Smooth muscle cell (in vitro differentiated cells): ENCODE data around the gene LIPE. TPM values are rescaled to one million over a fixed set of nuclear protein-coding genes. Genes with fewer than 3 reads are reported as not detected.

Source experiments
- DNase-seq: peaks from one replicate; lab custom pipeline; 2025; ENCODE audit not compliant: unreplicated experiment; lab: John Stamatoyannopoulos, UW
- H2AFZ ChIP-seq: fragments of 200-600 bp; sonication (generic); 2 replicates; pipeline ENCODE4 v1.6.0; 2016; ENCODE audit warnings: antibody characterized with exemption, low read depth, mild to moderate bottlenecking
- H3F3A ChIP-seq: fragments of 200-600 bp; sonication (generic); 2 replicates; pipeline ENCODE4 v1.6.0; 2017; ENCODE audit warnings: antibody characterized with exemption, low read depth
- H3K27ac ChIP-seq: fragments of 200-600 bp; sonication (generic); 2 replicates; pipeline ENCODE4 v1.5.1; 2016; ENCODE audit warnings: low read depth, mild to moderate bottlenecking
- H3K27me3 ChIP-seq: fragments of 200-600 bp; sonication (generic); 2 replicates; pipeline ENCODE4 v1.6.1; 2016; ENCODE audit warnings: low read depth, mild to moderate bottlenecking
- H3K36me3 ChIP-seq: fragments of 200-600 bp; sonication (generic); 2 replicates; pipeline ENCODE4 v1.5.1; 2016; ENCODE audit warnings: low read depth
- H3K4me1 ChIP-seq: fragments of 200-600 bp; sonication (generic); 2 replicates; pipeline ENCODE4 v1.5.1; 2016; ENCODE audit warnings: low read depth
- H3K4me2 ChIP-seq: fragments of 200-600 bp; sonication (generic); 2 replicates; pipeline ENCODE4 v1.6.0; 2016; ENCODE audit warnings: mild to moderate bottlenecking
- H3K4me3 ChIP-seq: fragments of 200-600 bp; sonication (generic); 2 replicates; pipeline ENCODE4 v1.5.1; 2016; ENCODE audit warnings: mild to moderate bottlenecking
- H3K79me2 ChIP-seq: fragments of 200-600 bp; sonication (generic); 2 replicates; pipeline ENCODE4 v1.6.0; 2016; ENCODE audit warnings: low read depth, mild to moderate bottlenecking
- H3K9ac ChIP-seq: fragments of 200-600 bp; sonication (generic); 2 replicates; pipeline ENCODE4 v1.6.0; 2016; ENCODE audit warnings: low read depth
- H3K9me3 ChIP-seq: fragments of 200-600 bp; sonication (generic); replicated peaks from 2 replicates; pipeline ENCODE4 v1.5.1; 2016; ENCODE audit warnings: low read depth
- H4K20me1 ChIP-seq: fragments of 200-600 bp; sonication (generic); 2 replicates; pipeline ENCODE4 v1.6.0; 2016; ENCODE audit warnings: low read depth
- WGBS: methylation state at CpG from one replicate; pipeline ENCODE4 v1.1.7; 2016; ENCODE audit warnings: low lambda C conversion rate; 5-methylcytosine and 5-hydroxymethylcytosine counted together
- polyA plus RNA-seq: library from polyadenylated mRNA; unstranded; fragments of >200 nt; fragmentation: Nextera tagmentation; extraction: Ambion mirVana; gene quantifications from 2 replicates; pipeline ENCODE4 v1.2.1, GENCODE V29; 2016
- small RNA-seq: library from RNA; depleted of rRNA; stranded (forward); fragments of <200 nt; gene quantifications from one replicate; pipeline ENCODE3, GENCODE V24; 2014
- total RNA-seq: library from RNA; depleted of rRNA; stranded (reverse); fragments of >200 nt; gene quantifications from 2 replicates; pipeline ENCODE4 v1.2.3, GENCODE V29; 2014
- TF ChIP-seq, protein P1 (sequence below): fragments of 200-600 bp; sonication (generic); IDR thresholded peaks from 2 replicates; pipeline ENCODE4 v1.5.1; 2017; ENCODE audit warnings: borderline replicate concordance, mild to moderate bottlenecking, antibody characterized with exemption; ENCODE audit not compliant: insufficient read depth, poor library complexity, severe bottlenecking

The LIPE gene
- total and polyA plus RNA-seq, 2 experiments from 2014 or later = 8.4 to 9.2 TPM

DNA sequence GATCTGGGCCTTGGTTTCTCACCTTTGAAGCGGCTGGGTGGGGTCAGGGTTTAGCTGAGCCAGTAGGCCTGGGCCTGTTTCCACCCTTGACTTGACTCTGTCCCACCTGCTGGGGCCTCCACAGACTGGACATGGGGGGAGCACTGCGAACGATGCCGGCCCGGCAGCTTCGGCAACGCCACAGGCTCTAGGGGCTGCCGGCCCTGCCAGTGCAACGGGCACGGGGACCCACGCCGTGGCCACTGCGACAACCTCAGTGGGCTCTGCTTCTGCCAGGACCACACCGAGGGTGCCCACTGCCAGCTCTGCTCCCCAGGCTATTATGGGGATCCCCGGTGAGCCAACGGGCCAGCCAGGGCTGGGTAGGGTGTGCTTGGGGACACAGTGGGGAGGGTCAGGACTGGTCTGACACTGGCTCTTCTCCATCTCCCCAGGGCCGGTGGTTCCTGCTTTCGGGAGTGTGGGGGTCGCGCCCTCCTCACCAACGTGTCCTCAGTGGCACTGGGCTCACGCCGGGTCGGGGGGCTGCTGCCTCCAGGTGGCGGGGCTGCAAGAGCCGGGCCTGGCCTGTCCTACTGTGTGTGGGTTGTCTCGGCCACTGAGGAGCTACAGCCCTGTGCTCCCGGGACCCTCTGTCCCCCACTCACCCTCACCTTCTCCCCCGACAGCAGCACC, 73.7 kb downstream of the LIPE start:
- no peaks in the 10 kb centered on the region for H4K20me1 ChIP-seq
- H3K36me3 ChIP-seq = no peaks in the 10 kb centered on the region
- no peak overlapping the region for H3K27ac ChIP-seq
- H3K4me1 ChIP-seq = no peaks in the 10 kb centered on the region
- no peaks in the 10 kb centered on the region for H3K27me3 ChIP-seq
- no peak overlapping the region for H3K4me3 ChIP-seq
- no peak overlapping the region for H2AFZ ChIP-seq
- no peak for DNase-seq
- H3K9ac ChIP-seq = no peak overlapping the region
- WGBS = 99% methylated on average over 26 of the region's 29 CpGs
- no peak overlapping the region for H3K4me2 ChIP-seq
- H3K79me2 ChIP-seq = no peaks in the 10 kb centered on the region
- H3F3A ChIP-seq = no peaks in the 10 kb centered on the region
- TF ChIP-seq, protein P1, sequence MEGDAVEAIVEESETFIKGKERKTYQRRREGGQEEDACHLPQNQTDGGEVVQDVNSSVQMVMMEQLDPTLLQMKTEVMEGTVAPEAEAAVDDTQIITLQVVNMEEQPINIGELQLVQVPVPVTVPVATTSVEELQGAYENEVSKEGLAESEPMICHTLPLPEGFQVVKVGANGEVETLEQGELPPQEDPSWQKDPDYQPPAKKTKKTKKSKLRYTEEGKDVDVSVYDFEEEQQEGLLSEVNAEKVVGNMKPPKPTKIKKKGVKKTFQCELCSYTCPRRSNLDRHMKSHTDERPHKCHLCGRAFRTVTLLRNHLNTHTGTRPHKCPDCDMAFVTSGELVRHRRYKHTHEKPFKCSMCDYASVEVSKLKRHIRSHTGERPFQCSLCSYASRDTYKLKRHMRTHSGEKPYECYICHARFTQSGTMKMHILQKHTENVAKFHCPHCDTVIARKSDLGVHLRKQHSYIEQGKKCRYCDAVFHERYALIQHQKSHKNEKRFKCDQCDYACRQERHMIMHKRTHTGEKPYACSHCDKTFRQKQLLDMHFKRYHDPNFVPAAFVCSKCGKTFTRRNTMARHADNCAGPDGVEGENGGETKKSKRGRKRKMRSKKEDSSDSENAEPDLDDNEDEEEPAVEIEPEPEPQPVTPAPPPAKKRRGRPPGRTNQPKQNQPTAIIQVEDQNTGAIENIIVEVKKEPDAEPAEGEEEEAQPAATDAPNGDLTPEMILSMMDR = no peak
- no peaks in the 10 kb centered on the region for H3K9me3 ChIP-seq

DNA sequence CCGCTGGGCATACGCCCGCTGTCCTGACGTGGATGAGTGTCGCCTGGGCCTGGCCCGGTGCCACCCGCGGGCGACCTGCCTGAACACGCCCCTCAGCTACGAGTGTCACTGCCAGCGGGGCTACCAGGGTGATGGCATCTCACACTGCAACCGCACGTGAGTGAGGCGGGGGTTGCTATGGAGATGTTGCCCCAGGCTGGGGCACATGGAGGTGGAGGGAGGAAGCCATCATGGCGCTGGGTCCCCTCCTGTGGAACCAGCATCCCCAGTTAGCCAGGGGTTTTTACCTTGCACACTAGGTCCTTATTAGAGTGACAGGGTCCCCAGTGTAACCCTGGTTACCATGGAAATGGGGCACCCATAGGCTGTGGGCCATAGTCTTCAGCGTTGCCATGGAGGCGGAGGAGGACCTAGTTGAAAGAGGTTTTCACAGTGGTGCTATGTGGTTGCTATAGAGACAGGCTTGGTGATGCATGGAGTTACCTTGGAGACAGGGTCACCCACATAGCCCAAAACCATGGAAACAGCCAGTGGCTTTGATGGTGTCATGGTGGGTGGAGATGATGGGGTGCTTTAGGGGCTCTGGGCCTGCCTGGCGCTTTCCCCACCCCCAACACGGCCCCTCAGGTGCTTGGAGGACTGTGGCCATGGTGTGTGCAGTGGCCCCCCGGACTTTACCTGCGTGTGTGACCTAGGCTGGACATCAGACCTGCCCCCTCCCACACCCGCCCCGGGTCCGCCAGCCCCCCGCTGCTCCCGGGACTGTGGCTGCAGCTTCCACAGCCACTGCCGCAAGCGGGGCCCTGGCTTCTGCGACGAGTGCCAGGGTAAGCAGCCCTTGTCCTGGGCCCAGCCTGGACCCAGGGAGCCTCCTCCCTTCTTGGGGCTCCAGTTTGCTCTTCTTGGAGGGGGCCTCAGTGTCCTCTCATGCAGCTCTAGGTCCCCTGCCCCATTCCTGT, 74.6 kb downstream of the LIPE start:
- Histone ChIP-seq H2AFZ (no peak overlapping the region), H3K4me1 (no peaks in the 10 kb centered on the region), H3K79me2 (no peaks in the 10 kb centered on the region), H3K9me3 (no peaks in the 10 kb centered on the region), H3K27me3 (no peaks in the 10 kb centered on the region), H3K4me2 (no peak overlapping the region), H3K36me3 (no peaks in the 10 kb centered on the region), H3K9ac (no peak overlapping the region), H3K27ac (no peak overlapping the region), H3K4me3 (no peak overlapping the region), H3F3A (no peaks in the 10 kb centered on the region), H4K20me1 (no peaks in the 10 kb centered on the region)
- 96% methylated on average over 20 of the region's 31 CpGs for WGBS
- DNase-seq = no peak
- TF ChIP-seq, protein P1 = no peak

Small RNA genes lying within 50 kb of the gene (small RNA-seq; reads per million reads assigned to genes)
- not detected for gene RNU4-60P

Other genes with a start within 250 kb of the LIPE start
- gene DEDD2, start 209.7 kb downstream of the LIPE start, total RNA-seq = 12.6 and 35.4 TPM in 2 replicates
- gene DEDD2, start 209.7 kb downstream of the LIPE start, polyA plus RNA-seq = 22.4 and 23.4 TPM in 2 replicates
- gene ZNF526, start 207.1 kb downstream of the LIPE start, total RNA-seq = 5.0 and 5.9 TPM in 2 replicates
- 12.0 and 12.1 TPM in 2 replicates for gene ZNF526, start 207.1 kb downstream of the LIPE start, polyA plus RNA-seq
- 26.0 and 27.4 TPM in 2 replicates for gene GSK3A, start 184.8 kb downstream of the LIPE start, total RNA-seq
- 34.6 and 39.0 TPM in 2 replicates for gene GSK3A, start 184.8 kb downstream of the LIPE start, polyA plus RNA-seq
- gene ERF, start 172.3 kb downstream of the LIPE start, total RNA-seq = 20.5 and 43.9 TPM in 2 replicates
- 14.2 and 14.9 TPM in 2 replicates for gene ERF, start 172.3 kb downstream of the LIPE start, polyA plus RNA-seq
- 12.6 and 13.6 TPM in 2 replicates for gene CIC, start 158.1 kb downstream of the LIPE start, total RNA-seq
- 18.4 and 19.5 TPM in 2 replicates for gene CIC, start 158.1 kb downstream of the LIPE start, polyA plus RNA-seq
- 0.45 and 1.3 TPM in 2 replicates for gene PRR19, start 125.3 kb downstream of the LIPE start, total RNA-seq
- gene PRR19, start 125.3 kb downstream of the LIPE start, polyA plus RNA-seq = 0.73 and 1.0 TPM in 2 replicates
- 44.6 and 44.7 TPM in 2 replicates for gene PAFAH1B3, start 124.8 kb downstream of the LIPE start, total RNA-seq
- 71.0 and 75.7 TPM in 2 replicates for gene PAFAH1B3, start 124.8 kb downstream of the LIPE start, polyA plus RNA-seq
- gene TMEM145, start 114.1 kb downstream of the LIPE start, total RNA-seq = not detected in 2 replicates
- gene TMEM145, start 114.1 kb downstream of the LIPE start, polyA plus RNA-seq = 0.09 and 0.11 TPM in 2 replicates
- 13.4 and 16.4 TPM in 2 replicates for gene MEGF8, start 101.8 kb downstream of the LIPE start, total RNA-seq
- gene MEGF8, start 101.8 kb downstream of the LIPE start, polyA plus RNA-seq = 8.2 and 11.0 TPM in 2 replicates
- 24.1 and 31.3 TPM in 2 replicates for gene CNFN, start 37.1 kb downstream of the LIPE start, total RNA-seq
- 23.7 and 44.9 TPM in 2 replicates for gene CNFN, start 37.1 kb downstream of the LIPE start, polyA plus RNA-seq
- not detected in 2 replicates for gene CXCL17, start 15.6 kb upstream of the LIPE start, total RNA-seq
- not detected in 2 replicates for gene CXCL17, start 15.6 kb upstream of the LIPE start, polyA plus RNA-seq
- gene CEACAM1, start 101.1 kb upstream of the LIPE start, total RNA-seq = 0.36 and 4.5 TPM in 2 replicates
- 0.31 and 1.2 TPM in 2 replicates for gene CEACAM1, start 101.1 kb upstream of the LIPE start, polyA plus RNA-seq
- gene CEACAM8, start 167.5 kb upstream of the LIPE start, total RNA-seq = not detected in 2 replicates
- not detected in 2 replicates for gene CEACAM8, start 167.5 kb upstream of the LIPE start, polyA plus RNA-seq